Endothelial cell of umbilical vein (primary cell): ENCODE measurements around the gene MTG2. TPM values are rescaled to one million over a fixed set of nuclear protein-coding genes. Genes with fewer than 3 reads are reported as not detected.

Experiments
- BruUV-seq: library from RNA; stranded (reverse); fragments of 400-500 nt; replicated peaks from 2 replicates; lab custom pipeline; 2021; lab: Mats Ljungman, UMichigan
- CTCF ChIA-PET: fragments of 300-600, 350-600 bp; sonication (Branson Sonifier 250); formaldehyde crosslinking; loops from one replicate; lab custom pipeline; 2021; ENCODE audit warnings: antibody characterized with exemption, inconsistent platforms; lab: Charles Lee
- POLR2A ChIA-PET: fragments of 300-600, 350-600 bp; sonication (Branson Sonifier 250); formaldehyde crosslinking; loops from one replicate; lab custom pipeline; 2021; ENCODE audit warnings: antibody characterized with exemption, inconsistent platforms; lab: Charles Lee
- DNase-seq: peaks from one replicate; pipeline ENCODE4 v3.0.0-alpha.2; 2011; ENCODE audit warnings: low read depth, low spot score
- FAIRE-seq: peaks from 2 replicates; lab custom pipeline; 2011; peaks lifted over from hg19 to GRCh38; lab: Jason Lieb, UNC
- H2AFZ ChIP-seq: 2 replicates; pipeline ENCODE4 v1.6.0; 2012; ENCODE audit warnings: low read depth, low read length, control low read depth, inconsistent platforms
- H3K27ac ChIP-seq: 2 replicates; pipeline ENCODE4 v1.5.1; 2011; ENCODE audit warnings: low read depth, mild to moderate bottlenecking, control low read depth, low read length, moderate library complexity; ENCODE audit not compliant: insufficient read depth
- H3K27me3 ChIP-seq, 2 experiments: 2 replicates each; pipeline versions ENCODE4 v1.6.0 to v1.6.1; 2011; ENCODE audit warnings: low read length in 2 of 2, mixed read lengths in 1 of 2; ENCODE audit not compliant: control insufficient read depth in 2 of 2, insufficient read depth in 2 of 2
- H3K36me3 ChIP-seq, 2 experiments: 2 replicates in 1 of 2; 3 replicates in 1 of 2; pipeline ENCODE4 v1.5.1; 2011; ENCODE audit warnings: low read length in 2 of 2, mild to moderate bottlenecking in 1 of 2, moderate library complexity in 1 of 2; ENCODE audit not compliant: control insufficient read depth in 2 of 2, insufficient read depth in 2 of 2; ENCODE audit errors: extremely low read depth in 1 of 2
- H3K4me1 ChIP-seq: 3 replicates; pipeline ENCODE4 v1.5.1; 2011; ENCODE audit warnings: mild to moderate bottlenecking, low read length; ENCODE audit not compliant: control insufficient read depth, insufficient read depth; ENCODE audit errors: extremely low read depth
- H3K4me2 ChIP-seq: 2 replicates; pipeline ENCODE4 v1.6.1; 2011; ENCODE audit warnings: low read length, control low read depth, mixed read lengths; ENCODE audit not compliant: insufficient read depth
- H3K4me3 ChIP-seq, 3 experiments: fragments of 200-600 bp in 1 of 3; sonication (generic), shearing (Covaris generic) in 1 of 3; replicated peaks in 1 of 3; 2 replicates each; pipeline ENCODE4 v1.5.1; 2011 to 2016; ENCODE audit warnings: control low read depth in 3 of 3, low read length in 3 of 3, mild to moderate bottlenecking in 2 of 3, inconsistent platforms in 1 of 3, low read depth in 1 of 3, moderate library complexity in 1 of 3; ENCODE audit not compliant: insufficient read depth in 1 of 3
- H3K79me2 ChIP-seq: 2 replicates; pipeline ENCODE4 v1.6.0; 2012; ENCODE audit warnings: low read length, inconsistent platforms; ENCODE audit not compliant: control insufficient read depth, insufficient read depth
- H3K9ac ChIP-seq: replicated peaks from 2 replicates; pipeline ENCODE3; 2011; ENCODE audit warnings: low read length, control low read depth; ENCODE audit not compliant: insufficient read depth; ENCODE audit errors: extremely low read depth
- H3K9me1 ChIP-seq: replicated peaks from 3 replicates; pipeline ENCODE4 v1.6.0; 2011; ENCODE audit warnings: mild to moderate bottlenecking, low read length; ENCODE audit not compliant: control insufficient read depth, insufficient read depth; ENCODE audit errors: extremely low read depth
- H3K9me3 ChIP-seq: replicated peaks from 2 replicates; pipeline ENCODE4 v1.5.1; 2012; ENCODE audit warnings: low read length, inconsistent platforms; ENCODE audit not compliant: control insufficient read depth, insufficient read depth
- H4K20me1 ChIP-seq: replicated peaks from 2 replicates; pipeline ENCODE3; 2011; ENCODE audit warnings: mild to moderate bottlenecking, low read length; ENCODE audit not compliant: control insufficient read depth, insufficient read depth; ENCODE audit errors: extremely low read depth
- EZH2 ChIP-seq: IDR thresholded peaks from 2 replicates; pipeline ENCODE4 v1.6.1; 2012; ENCODE audit warnings: borderline replicate concordance, low read depth, mild to moderate bottlenecking, moderate library complexity, low read length, inconsistent platforms; ENCODE audit not compliant: severe bottlenecking
- FOS ChIP-seq: IDR thresholded peaks from 2 replicates; pipeline ENCODE4 v1.6.1; 2011; ENCODE audit warnings: mild to moderate bottlenecking, low read length, moderate library complexity, borderline replicate concordance; ENCODE audit not compliant: insufficient read depth
- GATA2 ChIP-seq: IDR thresholded peaks from 2 replicates; pipeline ENCODE4 v1.7.0; 2011; ENCODE audit warnings: low read depth, mild to moderate bottlenecking, moderate library complexity, mixed read lengths, low read length; ENCODE audit not compliant: insufficient read length, insufficient read depth
- JUN ChIP-seq: IDR thresholded peaks from 2 replicates; pipeline ENCODE4 v1.6.1; 2011; ENCODE audit warnings: borderline replicate concordance, low read depth; ENCODE audit not compliant: insufficient read length, insufficient read depth
- MYC ChIP-seq: IDR thresholded peaks from one replicate; pipeline ENCODE4 v1.6.1; 2011; ENCODE audit warnings: mild to moderate bottlenecking, low read depth, low read length
- POLR2A ChIP-seq: IDR thresholded peaks from 2 replicates; pipeline ENCODE4 v1.6.1; 2012; ENCODE audit warnings: low read depth, mild to moderate bottlenecking, control low read depth, low read length
- POLR2AphosphoS5 ChIP-seq: IDR thresholded peaks from 2 replicates; pipeline ENCODE4 v1.6.1; 2012; ENCODE audit warnings: low read depth, mild to moderate bottlenecking, control low read depth, low read length, moderate library complexity; ENCODE audit not compliant: insufficient read depth
- dilution Hi-C: fragments of 300-500 bp; cut with MboI; formaldehyde crosslinking; loops from one replicate; pipeline ENCODE4 v1.15.0; 2019; ENCODE audit warnings: low sequenced_read_pairs; ENCODE audit not compliant: extremely low pct_ligation_motif_present
- intact Hi-C: fragments of 100-400 bp; cut with micrococcal nuclease; formaldehyde crosslinking; loops from one replicate; pipeline ENCODE4 v1.10.0; 2022
- polyA plus RNA-seq, 4 experiments: library from polyadenylated mRNA; depleted of rRNA in 3 of 4; stranded (reverse) in 3 of 4; unstranded in 1 of 4; fragments of >200 nt; gene quantifications; 2 replicates each; pipeline versions ENCODE4 v1.2.1 to v1.2.3, GENCODE V29; 2011 to 2012; ENCODE audit warnings: missing spikeins in 1 of 4
- total RNA-seq: library from RNA; stranded (reverse); gene quantifications from 2 replicates; pipeline ENCODE4 v1.2.3, GENCODE V29; 2021
- TF ChIP-seq, protein P1 (sequence below): IDR thresholded peaks from 2 replicates; pipeline ENCODE4 v1.6.1; 2011; ENCODE audit not compliant: insufficient read depth, insufficient read length
- TF ChIP-seq, protein P2 (sequence below), 2 donors: IDR thresholded peaks; 1 replicate in 1 of 2; 2 replicates in 1 of 2; pipeline ENCODE4 v1.5.1; 2011; ENCODE audit warnings: low read length in 2 of 2, mild to moderate bottlenecking in 2 of 2, moderate library complexity in 2 of 2, control low read depth in 1 of 2, inconsistent platforms in 1 of 2, low read depth in 1 of 2; ENCODE audit not compliant: insufficient read depth in 1 of 2; ENCODE audit errors: extremely low read depth in 1 of 2

The MTG2 gene
- total and polyA plus RNA-seq, 2 donors (not counting 3 experiments of a cell fraction or from before 2014, with no cell fraction given), result 19.9 to 31.6 TPM

DNA sequence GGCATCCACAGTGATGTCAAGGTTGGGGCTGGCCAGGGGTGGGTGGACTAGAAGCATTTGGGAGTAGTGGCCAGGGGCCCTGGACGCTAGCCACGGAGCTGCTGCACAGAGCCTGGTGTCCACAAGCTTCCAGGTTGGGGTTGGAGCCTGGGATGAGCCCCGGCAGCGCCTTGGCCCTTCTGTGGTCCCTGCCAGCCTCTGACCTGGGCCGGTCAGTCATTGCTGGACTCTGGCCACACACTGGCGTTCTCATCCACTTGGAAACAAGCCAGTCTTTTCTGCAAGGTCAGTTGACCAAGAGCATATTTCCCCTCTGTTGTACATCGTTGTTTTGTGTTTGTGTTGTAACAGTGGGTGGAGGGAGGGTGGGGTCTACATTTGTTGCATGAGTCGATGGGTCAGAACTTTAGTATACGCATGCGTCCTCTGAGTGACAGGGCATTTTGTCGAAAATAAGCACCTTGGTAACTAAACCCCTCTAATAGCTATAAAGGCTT lies 48.0 kb upstream of the MTG2 start:
- Histone ChIP-seq H3K9me1 (no peaks in the 10 kb centered on the region), H3K9ac (no peak overlapping the region), H4K20me1 (peaks cover 4% of the 10 kb centered on the region), H3K79me2 (peaks cover 11% of the 10 kb centered on the region), H3K4me3 (no peak overlapping the region), H3K4me2 (no peak overlapping the region), H3K9me3 (no peaks in the 10 kb centered on the region), H3K36me3 (peaks cover 33 to 73% of the 10 kb centered on the region in 2 experiments), H3K27ac (no peak overlapping the region), H3K27me3 (no peaks in the 10 kb centered on the region), H2AFZ (no peak overlapping the region), H3K4me1 (no peaks in the 10 kb centered on the region)
- TSS peak; percentile 8 for BruUV-seq
- CTCF ChIA-PET, result interaction anchor here (1.2 to 6.1 kb wide), 6 partner anchors 11 to 124 kb away, joined by 3 to 75 read pairs (median 14); no protein-coding TSS in a partner anchor
- POLR2A ChIA-PET, result interaction anchor here (0.7 kb wide), 1 partner anchor 10 kb away, joined by 4 read pairs; no protein-coding TSS in a partner anchor
- DNase-seq (peak; percentile 28), FAIRE-seq (peak; percentile 79)
- dilution Hi-C loops (no loop called here), intact Hi-C loops (loop anchor here (5.0 kb wide), 1 partner anchor 67 kb away; the partner anchor contains the start of gene TAF4)
- TF ChIP-seq POLR2AphosphoS5 (peak; percentile 39), EZH2 (no peak)

DNA sequence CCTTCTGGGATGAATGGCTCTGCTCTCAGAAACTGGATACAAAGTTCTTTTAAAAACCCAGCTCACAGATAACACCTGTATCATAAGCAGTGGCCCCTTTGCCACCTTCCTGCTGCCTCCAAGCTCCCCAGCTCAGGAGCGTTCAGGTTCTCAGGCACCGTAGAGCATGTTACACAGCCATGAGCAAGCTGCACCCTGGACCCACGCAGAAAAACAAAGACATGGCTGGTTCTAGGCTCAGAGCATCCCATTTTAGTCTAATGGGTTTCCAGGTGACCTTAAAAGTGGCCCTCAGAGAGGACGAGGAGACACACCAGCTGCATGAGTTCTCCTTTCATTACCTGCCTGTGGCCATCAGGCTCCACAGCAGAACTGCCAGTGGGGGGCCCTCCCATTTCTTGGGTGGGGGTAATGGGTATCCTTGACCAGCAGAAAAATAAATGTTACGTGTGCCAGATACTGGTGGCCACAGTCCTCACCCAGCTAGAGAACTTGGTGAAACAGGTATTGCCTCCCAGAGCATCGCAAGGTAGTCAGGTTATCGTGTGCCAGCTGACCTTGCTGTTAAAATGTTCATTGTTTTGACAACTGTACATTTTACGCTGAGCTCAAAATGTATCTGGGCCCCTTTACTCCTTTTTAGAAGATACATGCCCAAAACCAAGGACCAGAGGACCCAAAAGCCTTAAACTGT lies 47.1 kb upstream of the MTG2 start:
- no peaks in the 10 kb centered on the region for H3K4me1 ChIP-seq

More for the DNA sequence above, 47.1 kb upstream of the MTG2 start:
- no peak for FAIRE-seq
- H3K9me1 ChIP-seq, result no peaks in the 10 kb centered on the region
- H3K27me3 ChIP-seq, result no peaks in the 10 kb centered on the region
- peaks cover 21% of the 10 kb centered on the region for H3K79me2 ChIP-seq
- no peak for DNase-seq
- intact Hi-C loops (loop anchor here (1.0 to 5.0 kb wide), 2 partner anchors 68 to 109 kb away; partner anchors contain the start of gene TAF4), dilution Hi-C loops (no loop called here)
- no peak overlapping the region for H3K4me3 ChIP-seq
- no TSS peak for BruUV-seq
- TF ChIP-seq EZH2 (no peak), FOS (no peak), POLR2AphosphoS5 (no peak), JUN (no peak), POLR2A (no peak), GATA2 (no peak), MYC (no peak)
- TF ChIP-seq, protein P1, sequence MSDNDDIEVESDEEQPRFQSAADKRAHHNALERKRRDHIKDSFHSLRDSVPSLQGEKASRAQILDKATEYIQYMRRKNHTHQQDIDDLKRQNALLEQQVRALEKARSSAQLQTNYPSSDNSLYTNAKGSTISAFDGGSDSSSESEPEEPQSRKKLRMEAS, result no peak
- TF ChIP-seq, protein P2, sequence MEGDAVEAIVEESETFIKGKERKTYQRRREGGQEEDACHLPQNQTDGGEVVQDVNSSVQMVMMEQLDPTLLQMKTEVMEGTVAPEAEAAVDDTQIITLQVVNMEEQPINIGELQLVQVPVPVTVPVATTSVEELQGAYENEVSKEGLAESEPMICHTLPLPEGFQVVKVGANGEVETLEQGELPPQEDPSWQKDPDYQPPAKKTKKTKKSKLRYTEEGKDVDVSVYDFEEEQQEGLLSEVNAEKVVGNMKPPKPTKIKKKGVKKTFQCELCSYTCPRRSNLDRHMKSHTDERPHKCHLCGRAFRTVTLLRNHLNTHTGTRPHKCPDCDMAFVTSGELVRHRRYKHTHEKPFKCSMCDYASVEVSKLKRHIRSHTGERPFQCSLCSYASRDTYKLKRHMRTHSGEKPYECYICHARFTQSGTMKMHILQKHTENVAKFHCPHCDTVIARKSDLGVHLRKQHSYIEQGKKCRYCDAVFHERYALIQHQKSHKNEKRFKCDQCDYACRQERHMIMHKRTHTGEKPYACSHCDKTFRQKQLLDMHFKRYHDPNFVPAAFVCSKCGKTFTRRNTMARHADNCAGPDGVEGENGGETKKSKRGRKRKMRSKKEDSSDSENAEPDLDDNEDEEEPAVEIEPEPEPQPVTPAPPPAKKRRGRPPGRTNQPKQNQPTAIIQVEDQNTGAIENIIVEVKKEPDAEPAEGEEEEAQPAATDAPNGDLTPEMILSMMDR (IDR thresholded peaks at IDR 0.05; ENCODE audit: extremely low read depth in 1 of 2, insufficient read depth in 1 of 2, low read depth in 1 of 2, low read length in 2 of 2), result no peak
- H3K9me3 ChIP-seq, result no peaks in the 10 kb centered on the region
- no peak overlapping the region for H3K9ac ChIP-seq
- no peak overlapping the region for H2AFZ ChIP-seq
- no peak overlapping the region for H3K4me2 ChIP-seq
- ChIA-PET POLR2A (interaction anchor here (0.6 kb wide), 1 partner anchor 52 kb away, joined by 4 read pairs; no protein-coding TSS in a partner anchor), CTCF (interaction anchor here (1.2 to 6.1 kb wide), 7 partner anchors 12 to 125 kb away, joined by 3 to 75 read pairs (median 6); partner anchors contain the start of gene LSM14B)
- H3K36me3 ChIP-seq, result peaks cover 40 to 75% of the 10 kb centered on the region in 2 experiments
- H4K20me1 ChIP-seq, result peaks cover 7% of the 10 kb centered on the region
- H3K27ac ChIP-seq, result no peak overlapping the region
